HepG2 (cell line): ENCODE results near the gene EFCAB13. TPM values are rescaled to one million over a fixed set of nuclear protein-coding genes. Genes with fewer than 3 reads are reported as not detected.

ENCODE experiments used
- BCL3 ChIP-seq: sonication (generic); formaldehyde crosslinking; IDR thresholded peaks from 2 replicates; pipeline ENCODE4 v1.5.1; 2020; ENCODE audit warnings: mild to moderate bottlenecking, missing genetic modification reagents, moderate library complexity
- CREB1 ChIP-seq, 2 experiments: fragments of 450-650 bp in 1 of 2; IDR thresholded peaks; 2 replicates each; pipeline ENCODE4 v1.6.1; 2016 to 2017; ENCODE audit warnings: control low read depth in 1 of 2, mild to moderate bottlenecking in 1 of 2, missing compliant biosample characterization in 1 of 2, missing genetic modification characterization in 1 of 2
- ELF1 ChIP-seq: sonication (generic); formaldehyde crosslinking; IDR thresholded peaks from 2 replicates; pipeline ENCODE4 v1.4.0; 2020; ENCODE audit warnings: missing genetic modification reagents
- HMGA1 ChIP-seq: sonication (generic); formaldehyde crosslinking; conservative IDR thresholded peaks from 2 replicates; pipeline ENCODE4 v1.4.0; 2020; ENCODE audit warnings: missing genetic modification reagents
- HOXA3 ChIP-seq: sonication (generic); formaldehyde crosslinking; IDR thresholded peaks from 2 replicates; pipeline ENCODE4 v1.5.0; 2020; ENCODE audit warnings: missing genetic modification reagents
- LBX2 ChIP-seq: sonication (generic); formaldehyde crosslinking; IDR thresholded peaks from 2 replicates; pipeline ENCODE4 v1.5.0; 2020; ENCODE audit warnings: missing genetic modification reagents, mild to moderate bottlenecking, borderline replicate concordance
- MED8 ChIP-seq: sonication (generic); formaldehyde crosslinking; IDR thresholded peaks from 2 replicates; pipeline ENCODE4 v1.8.1; 2023; ENCODE audit warnings: mild to moderate bottlenecking, missing genetic modification reagents; ENCODE audit not compliant: insufficient replicate concordance
- PHF8 ChIP-seq: sonication (generic); formaldehyde crosslinking; IDR thresholded peaks from 2 replicates; pipeline ENCODE4 v1.5.0; 2020; ENCODE audit warnings: missing genetic modification reagents
- SALL2 ChIP-seq: sonication (generic); formaldehyde crosslinking; IDR thresholded peaks from 2 replicates; pipeline ENCODE4 v1.8.1; 2023; ENCODE audit warnings: mild to moderate bottlenecking, missing genetic modification reagents, inconsistent platforms
- SP140L ChIP-seq: sonication (generic); formaldehyde crosslinking; IDR thresholded peaks from 2 replicates; pipeline ENCODE4 v1.4.0; 2020; ENCODE audit warnings: missing genetic modification reagents, borderline replicate concordance
- TFAP4 ChIP-seq: sonication (generic); IDR thresholded peaks from 2 replicates; pipeline ENCODE4 v1.6.1; 2016; ENCODE audit warnings: low read depth, borderline replicate concordance
- TRIM24 ChIP-seq: sonication (generic); formaldehyde crosslinking; IDR thresholded peaks from 2 replicates; pipeline ENCODE4 v1.8.0; 2022; ENCODE audit warnings: mild to moderate bottlenecking, missing genetic modification reagents
- ZBTB2 ChIP-seq: sonication (generic); formaldehyde crosslinking; IDR thresholded peaks from 2 replicates; pipeline ENCODE4 v1.8.0; 2022; ENCODE audit warnings: low read depth, missing genetic modification reagents
- ZBTB43 ChIP-seq: sonication (generic); formaldehyde crosslinking; conservative IDR thresholded peaks from 2 replicates; pipeline ENCODE4 v1.4.0; 2020; ENCODE audit warnings: missing genetic modification reagents
- ZNF362 ChIP-seq: sonication (generic); formaldehyde crosslinking; IDR thresholded peaks from 2 replicates; pipeline ENCODE4 v1.4.0; 2020; ENCODE audit warnings: missing genetic modification reagents, mild to moderate bottlenecking, borderline replicate concordance
- ZNF550 ChIP-seq: sonication (generic); formaldehyde crosslinking; IDR thresholded peaks from 2 replicates; pipeline ENCODE4 v1.4.0; 2020; ENCODE audit warnings: mild to moderate bottlenecking, missing genetic modification reagents, borderline replicate concordance
- ZNF572 ChIP-seq: sonication (generic); formaldehyde crosslinking; IDR thresholded peaks from 2 replicates; pipeline ENCODE4 v1.5.1; 2020; ENCODE audit warnings: mild to moderate bottlenecking, missing genetic modification reagents
- ZNF607 ChIP-seq: sonication (generic); formaldehyde crosslinking; IDR thresholded peaks from 2 replicates; pipeline ENCODE4 v1.5.1; 2020; ENCODE audit warnings: missing genetic modification reagents, mild to moderate bottlenecking, borderline replicate concordance
- ZNF672 ChIP-seq: sonication (generic); formaldehyde crosslinking; IDR thresholded peaks from 2 replicates; pipeline ENCODE4 v1.8.1; 2022; ENCODE audit warnings: missing genetic modification reagents
- ZNF83 ChIP-seq: sonication (generic); formaldehyde crosslinking; IDR thresholded peaks from 2 replicates; pipeline ENCODE4 v1.4.0; 2020; ENCODE audit warnings: missing genetic modification reagents, mild to moderate bottlenecking, borderline replicate concordance
- polyA plus RNA-seq, 8 experiments: library from polyadenylated mRNA; depleted of rRNA in 3 of 8; stranded (reverse) in 7 of 8; unstranded in 1 of 8; fragments of >200 nt; fragmentation: Illumina TruSeq in 4 of 8; extraction: Trizol in 4 of 8; gene quantifications; 2 replicates each; pipeline versions ENCODE4 v1.2.1 to v1.2.3, GENCODE V29; 2011 to 2016; ENCODE audit warnings: low read depth in 4 of 8, missing spikeins in 1 of 8, mixed read lengths in 1 of 8; ENCODE audit not compliant: insufficient read depth in 1 of 8
- total RNA-seq, 5 experiments: library from RNA; depleted of rRNA; stranded (reverse); fragments of >200 nt; fragmentation: Illumina TruSeq; extraction: Trizol; gene quantifications; 2 replicates each; pipeline ENCODE4 v1.2.3, GENCODE V29; 2016; ENCODE audit warnings: low read depth in 1 of 5

EFCAB13 gene
- total and polyA plus RNA-seq, 2 of the 13 experiments (the other 11 are each of a cell fraction or from before 2014, with no cell fraction given) = 0.22 to 0.71 TPM

GRCh38 chr17:47323382-47324223 is at the start of gene EFCAB13 (continued):
- TF ChIP-seq ZBTB2 (peak; percentile 90), PHF8 (CRISPR knock-in tag) (peak; percentile 77), ZNF672 (CRISPR knock-in tag) (peak; percentile 87; the same call in 1 of the 2 replicates), TFAP4 (peak; percentile 53; the same call in 1 of the 2 replicates), TRIM24 (peak; percentile 16; the same call in 1 of the 2 replicates), ZNF572 (CRISPR knock-in tag) (peak; percentile 17; the same call in 1 of the 2 replicates), BCL3 (CRISPR knock-in tag) (peak; percentile 99), HMGA1 (no peak), LBX2 (CRISPR knock-in tag) (peak; percentile 98; the same call in 1 of the 2 replicates), ZNF607 (peak; percentile 98), CREB1 (IDR thresholded peaks at IDR 0.05) (peak; percentile 64; the same call in 1 of the 2 replicates), CREB1 (CRISPR knock-in tag; IDR thresholded peaks at IDR 0.05) (no peak), ZNF362 (CRISPR knock-in tag) (peak; percentile 67; the same call in 1 of the 2 replicates), ZBTB43 (peak; percentile 79), ELF1 (CRISPR knock-in tag) (no peak), ZNF550 (CRISPR knock-in tag) (peak; percentile 88; the same call in 1 of the 2 replicates), SALL2 (peak; percentile 94), HOXA3 (peak; percentile 89), MED8 (peak; percentile 54), ZNF83 (CRISPR knock-in tag) (0 out of 2 replicates have a peak, but pooled peaks have one; percentile 87), SP140L (CRISPR knock-in tag) (no peak)
